Esophagus squamous epithelium (tissue), 5 donors: ENCODE results near the gene DNAH10. TPM values are rescaled to one million over a fixed set of nuclear protein-coding genes. Genes with fewer than 3 reads are reported as not detected.

Experiments used
- DNase-seq: peaks from one replicate; lab custom pipeline; 2025; lab: John Stamatoyannopoulos, UW
- H3K27ac ChIP-seq, 4 donors: fragments of 200-600 bp; sonication (generic); one replicate each; pipeline ENCODE4 v1.5.1; 2016 to 2019; ENCODE audit warnings: mild to moderate bottlenecking in 1 of 4
- H3K27me3 ChIP-seq, 4 donors: fragments of 200-600 bp; sonication (generic); 1 replicate in 3 of 4; 2 replicates in 1 of 4; pipeline versions ENCODE4 v1.5.1 to v1.6.0; 2017 to 2021; ENCODE audit warnings: antibody characterized with exemption in 1 of 4
- H3K36me3 ChIP-seq, 3 donors: fragments of 200-600 bp; sonication (generic); one replicate each; pipeline ENCODE4 v1.5.1; 2016 to 2019
- H3K4me1 ChIP-seq, 3 donors: fragments of 200-600 bp; sonication (generic); one replicate each; pipeline ENCODE4 v1.5.1; 2017 to 2019
- H3K4me3 ChIP-seq, 4 donors: fragments of 200-600 bp; sonication (generic); 1 replicate in 3 of 4; 2 replicates in 1 of 4; pipeline ENCODE4 v1.5.1; 2016 to 2019; ENCODE audit warnings: mild to moderate bottlenecking in 2 of 4, moderate library complexity in 1 of 4
- H3K9me3 ChIP-seq, 3 donors: fragments of 200-600 bp; sonication (generic); one replicate each; pipeline ENCODE4 v1.5.1; 2016 to 2019
- POLR2A ChIP-seq, 4 donors: fragments of 450-650 bp; IDR thresholded peaks; one replicate each; pipeline ENCODE4 v1.6.1; 2017; ENCODE audit warnings: antibody characterized with exemption in 4 of 4, mild to moderate bottlenecking in 4 of 4, moderate library complexity in 3 of 4
- WGBS, 2 donors: methylation state at CpG; one replicate each; pipeline ENCODE4 v1.1.5; 2018; 5-methylcytosine and 5-hydroxymethylcytosine counted together
- intact Hi-C: fragments of 100-400 bp; cut with DNase I; formaldehyde crosslinking; loops from one replicate; pipeline ENCODE4 v1.15.0; 2022
- total RNA-seq, 4 donors: library from RNA; depleted of rRNA; stranded (reverse); fragments of >200 nt; gene quantifications; one replicate each; pipeline ENCODE4 v1.1.0, GENCODE V29; 2016
- TF ChIP-seq, protein P1 (sequence below), 6 experiments: fragments of 450-650 bp in 4 of 6; fragments of 200-600 bp in 2 of 6; sonication (generic) in 2 of 6; IDR thresholded peaks; one replicate each; pipeline ENCODE4 v1.5.1; 2016 to 2019; ENCODE audit warnings: antibody characterized with exemption in 6 of 6, mild to moderate bottlenecking in 4 of 6, moderate library complexity in 4 of 6
- donor health status: DM: yes; HTN: yes; CAD: no.

The DNAH10 gene
- total RNA-seq, 4 donors from 2014 or later: not detected

DNA sequence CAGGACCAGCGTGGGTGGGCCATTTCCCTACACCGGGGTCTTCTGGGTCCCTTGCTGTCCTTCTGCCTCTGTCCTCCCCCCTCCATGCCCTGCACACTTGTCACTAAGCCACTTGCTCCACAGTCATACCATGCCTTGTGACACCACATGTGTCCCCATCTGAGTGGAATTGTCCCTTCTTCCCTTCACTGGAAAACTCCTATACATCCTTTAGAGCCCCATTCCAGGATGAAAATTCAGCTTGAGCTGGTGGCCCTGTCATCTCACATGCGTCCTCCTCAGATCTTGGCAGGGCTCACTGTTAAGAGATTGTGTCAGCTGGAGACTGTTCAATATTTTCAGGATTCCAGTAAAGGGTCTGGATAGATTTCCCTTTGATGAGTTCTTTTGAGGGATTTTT lies 87.4 kb downstream of the DNAH10 start:
- WGBS, 2 donors: 67 to 73% methylated on average over 3 of the region's 3 CpGs
- intact Hi-C loops: no loop called here
- Histone ChIP-seq H3K27ac (no peak overlapping the region), H3K4me3 (no peak overlapping the region), H3K4me1 (peaks cover 0 to 1% (median 0%) of the 10 kb centered on the region in 3 donors), H3K36me3 (no peaks in the 10 kb centered on the region), H3K9me3 (no peaks in the 10 kb centered on the region), H3K27me3 (peaks cover 0 to 26% (median 0%) of the 10 kb centered on the region in 4 donors)
- TF ChIP-seq, protein P1, sequence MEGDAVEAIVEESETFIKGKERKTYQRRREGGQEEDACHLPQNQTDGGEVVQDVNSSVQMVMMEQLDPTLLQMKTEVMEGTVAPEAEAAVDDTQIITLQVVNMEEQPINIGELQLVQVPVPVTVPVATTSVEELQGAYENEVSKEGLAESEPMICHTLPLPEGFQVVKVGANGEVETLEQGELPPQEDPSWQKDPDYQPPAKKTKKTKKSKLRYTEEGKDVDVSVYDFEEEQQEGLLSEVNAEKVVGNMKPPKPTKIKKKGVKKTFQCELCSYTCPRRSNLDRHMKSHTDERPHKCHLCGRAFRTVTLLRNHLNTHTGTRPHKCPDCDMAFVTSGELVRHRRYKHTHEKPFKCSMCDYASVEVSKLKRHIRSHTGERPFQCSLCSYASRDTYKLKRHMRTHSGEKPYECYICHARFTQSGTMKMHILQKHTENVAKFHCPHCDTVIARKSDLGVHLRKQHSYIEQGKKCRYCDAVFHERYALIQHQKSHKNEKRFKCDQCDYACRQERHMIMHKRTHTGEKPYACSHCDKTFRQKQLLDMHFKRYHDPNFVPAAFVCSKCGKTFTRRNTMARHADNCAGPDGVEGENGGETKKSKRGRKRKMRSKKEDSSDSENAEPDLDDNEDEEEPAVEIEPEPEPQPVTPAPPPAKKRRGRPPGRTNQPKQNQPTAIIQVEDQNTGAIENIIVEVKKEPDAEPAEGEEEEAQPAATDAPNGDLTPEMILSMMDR (IDR thresholded peaks at IDR 0.05): no peak
- no peak for TF ChIP-seq POLR2A (IDR thresholded peaks at IDR 0.05)
- no peak for DNase-seq

DNA sequence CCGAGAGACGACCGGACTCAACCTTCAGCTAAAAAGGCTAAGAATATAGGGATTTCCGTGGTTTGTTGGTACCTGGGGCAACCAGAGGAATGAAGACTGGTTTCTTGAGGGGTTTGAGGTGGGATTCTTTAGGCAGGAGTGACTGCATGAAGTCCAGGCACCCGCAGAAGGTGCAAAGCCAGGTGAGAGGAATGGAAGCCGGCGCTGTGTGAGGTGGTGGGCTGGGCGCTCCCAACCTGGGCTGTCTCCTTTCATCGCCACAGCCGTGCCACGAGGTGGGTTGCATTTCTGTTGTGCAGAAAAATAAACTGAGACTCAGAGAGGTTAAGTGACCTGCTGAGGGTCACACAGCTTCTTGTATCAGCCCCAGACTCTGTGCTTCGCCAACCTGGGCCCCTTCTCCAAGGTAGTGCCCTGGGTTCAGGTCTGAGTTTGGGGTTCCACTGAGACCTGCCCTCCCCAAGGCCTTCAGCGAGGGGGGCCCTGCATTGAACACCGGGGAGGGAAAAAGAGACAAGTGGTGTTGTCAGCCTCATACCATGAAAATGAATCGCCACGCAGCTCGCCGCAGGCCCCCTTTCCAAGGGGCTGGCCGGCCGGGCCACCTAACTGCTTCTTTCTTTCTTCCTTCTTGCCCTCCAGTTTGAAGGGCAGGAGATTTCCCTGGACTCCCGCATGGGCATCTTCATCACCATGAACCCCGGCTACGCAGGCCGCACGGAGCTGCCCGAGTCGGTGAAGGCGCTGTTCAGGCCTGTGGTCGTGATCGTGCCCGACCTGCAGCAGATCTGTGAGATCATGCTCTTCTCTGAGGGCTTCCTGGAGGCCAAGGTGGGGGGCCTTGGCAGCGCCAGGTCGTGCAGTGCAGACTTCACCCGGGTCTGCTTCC lies 88.4 kb downstream of the DNAH10 start:
- H3K9me3 ChIP-seq: no peaks in the 10 kb centered on the region
- H3K36me3 ChIP-seq: no peaks in the 10 kb centered on the region
- H3K27ac ChIP-seq: no peak overlapping the region
- no peak overlapping the region for H3K4me3 ChIP-seq
- no peaks in the 10 kb centered on the region for H3K4me1 ChIP-seq
- TF ChIP-seq POLR2A (IDR thresholded peaks at IDR 0.05): no peak
- TF ChIP-seq, protein P1 (IDR thresholded peaks at IDR 0.05): no peak
- 87 to 91% methylated on average over 12 to 13 of the region's 34 CpGs for WGBS, 2 donors
- peaks cover 0 to 33% (median 0%) of the 10 kb centered on the region in 4 donors for H3K27me3 ChIP-seq
- intact Hi-C loops: no loop called here
- DNase-seq: no peak

DNA sequence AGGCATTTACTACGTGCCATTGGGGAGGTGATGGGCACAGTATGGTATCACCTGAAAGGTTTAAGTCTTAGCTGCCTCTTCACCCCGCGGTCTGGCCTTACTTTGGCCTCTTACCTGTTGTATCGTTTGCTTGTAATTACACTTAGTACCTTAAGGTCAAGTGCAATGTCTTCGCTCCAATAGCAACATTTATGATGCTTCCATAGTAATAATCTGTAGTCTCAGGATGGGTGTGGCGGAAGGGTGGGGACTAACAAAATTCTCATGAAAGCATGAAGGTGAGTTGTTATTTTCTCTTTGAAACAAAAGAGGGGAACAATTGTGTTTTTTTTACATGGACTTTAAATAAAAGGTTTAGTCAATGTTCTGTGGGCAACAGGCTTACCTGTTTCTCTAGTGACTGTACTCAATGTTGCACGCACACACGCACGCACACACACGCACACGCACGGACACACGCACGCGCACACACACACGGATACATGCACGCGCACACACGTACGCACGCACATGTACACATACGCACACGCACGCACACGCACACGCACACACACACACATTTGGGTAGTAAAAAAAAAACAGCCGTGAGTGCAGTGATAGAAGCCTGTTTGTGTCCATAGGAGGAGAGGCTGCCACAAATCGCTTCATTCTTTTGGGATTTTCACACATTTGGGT lies 91.4 kb downstream of the DNAH10 start:
- Histone ChIP-seq H3K4me1 (no peaks in the 10 kb centered on the region), H3K4me3 (no peak overlapping the region), H3K27ac (no peak overlapping the region), H3K27me3 (peaks cover 0 to 48% (median 0%) of the 10 kb centered on the region in 4 donors), H3K36me3 (no peaks in the 10 kb centered on the region), H3K9me3 (no peaks in the 10 kb centered on the region)
- TF ChIP-seq, protein P1 (IDR thresholded peaks at IDR 0.05): no peak
- TF ChIP-seq POLR2A (IDR thresholded peaks at IDR 0.05): no peak
- no peak for DNase-seq
- WGBS, 2 donors: 91 to 92% methylated on average over 24 to 28 of the region's 28 CpGs
- intact Hi-C loops: no loop called here

DNA sequence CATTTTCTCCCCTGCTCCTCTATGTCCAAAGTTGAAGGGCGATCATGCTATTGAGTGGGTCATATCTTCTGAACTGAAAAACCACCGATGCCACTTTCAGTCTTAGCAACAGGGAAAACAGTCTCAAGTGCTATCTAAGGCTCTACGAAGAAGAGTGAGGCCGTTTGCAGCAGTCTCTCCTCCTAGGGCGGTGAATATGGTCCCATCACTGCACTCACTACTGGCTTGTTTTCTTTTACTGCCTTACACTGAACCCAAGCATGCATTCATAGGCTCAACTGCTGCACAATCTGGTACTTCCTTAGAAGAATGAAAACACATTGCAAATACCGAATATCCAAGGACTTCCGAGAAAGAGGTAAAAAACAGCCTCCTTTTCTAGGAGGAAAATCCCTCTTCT lies 92.1 kb downstream of the DNAH10 start:
- Histone ChIP-seq H3K36me3 (no peaks in the 10 kb centered on the region), H3K4me3 (no peak overlapping the region), H3K27ac (no peak overlapping the region), H3K27me3 (peaks cover 0 to 54% (median 0%) of the 10 kb centered on the region in 4 donors), H3K9me3 (no peaks in the 10 kb centered on the region), H3K4me1 (no peaks in the 10 kb centered on the region)
- no peak for DNase-seq
- TF ChIP-seq, protein P1 (IDR thresholded peaks at IDR 0.05): no peak
- no peak for TF ChIP-seq POLR2A (IDR thresholded peaks at IDR 0.05)
- 66 to 76% methylated on average over 6 to 7 of the region's 7 CpGs for WGBS, 2 donors
- intact Hi-C loops: no loop called here

DNA sequence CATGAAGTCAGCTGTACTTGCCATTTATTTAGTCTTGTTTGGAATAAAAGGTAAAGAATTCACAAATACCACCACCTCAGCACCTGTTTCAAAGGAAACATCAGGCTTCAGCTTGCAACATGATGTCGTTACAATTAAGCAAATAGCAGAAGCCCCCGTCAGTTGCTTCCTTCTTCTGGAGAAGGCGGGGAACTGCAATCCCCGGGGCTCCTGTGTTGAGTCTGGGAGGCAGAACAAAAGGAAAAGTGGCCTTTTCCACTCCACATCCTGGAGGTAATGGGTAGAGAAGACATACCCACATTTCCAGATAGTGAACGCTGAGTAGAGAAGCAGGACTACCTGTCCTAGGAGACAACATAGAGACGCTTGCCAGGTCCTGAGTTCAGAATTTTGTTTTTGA lies 92.8 kb downstream of the DNAH10 start:
- no peaks in the 10 kb centered on the region for H3K9me3 ChIP-seq
- no peaks in the 10 kb centered on the region for H3K36me3 ChIP-seq
- DNase-seq: no peak
- no peak overlapping the region for H3K27ac ChIP-seq
- no peaks in the 10 kb centered on the region for H3K4me1 ChIP-seq
- WGBS, 2 donors: 53 to 60% methylated on average over 6 of the region's 6 CpGs
- peaks cover 0 to 60% (median 0%) of the 10 kb centered on the region in 4 donors for H3K27me3 ChIP-seq
- TF ChIP-seq, protein P1 (IDR thresholded peaks at IDR 0.05): no peak
- no peak for TF ChIP-seq POLR2A (IDR thresholded peaks at IDR 0.05)
- intact Hi-C loops: no loop called here
- no peak overlapping the region for H3K4me3 ChIP-seq
